Type B pancreatic cell (in vitro differentiated cells): ENCODE results near the gene SELPLG. TPM values are rescaled to one million over a fixed set of nuclear protein-coding genes. Genes with fewer than 3 reads are reported as not detected.

Source experiments
- DNase-seq: peaks from one replicate; pipeline ENCODE4 v3.0.0; 2021; ENCODE audit warnings: mixed read lengths; ENCODE audit not compliant: unreplicated experiment; ENCODE audit errors: extremely low spot score
- H3K27ac Mint-ChIP-seq: 2 replicates; pipeline ENCODE4 v1.8.0; 2021; ENCODE audit warnings: mild to moderate bottlenecking, mixed read lengths
- H3K27me3 Mint-ChIP-seq: 2 replicates; pipeline ENCODE4 v1.8.0; 2021; ENCODE audit warnings: mixed read lengths
- H3K36me3 Mint-ChIP-seq: 2 replicates; pipeline ENCODE4 v1.8.0; 2021; ENCODE audit warnings: mixed read lengths
- H3K4me1 Mint-ChIP-seq: one replicate; pipeline ENCODE4 v1.8.0; 2021; ENCODE audit warnings: mixed read lengths; ENCODE audit not compliant: unreplicated experiment
- H3K4me3 Mint-ChIP-seq: 2 replicates; pipeline ENCODE4 v1.8.0; 2021; ENCODE audit warnings: mild to moderate bottlenecking, mixed read lengths
- H3K9me3 Mint-ChIP-seq: 2 replicates; pipeline ENCODE4 v1.8.0; 2021; ENCODE audit warnings: mixed read lengths
- CTCF ChIP-seq: fragments of 200-600 bp; sonication (generic); conservative IDR thresholded peaks from 2 replicates; pipeline ENCODE4 v1.5.0; 2021; ENCODE audit warnings: antibody characterized with exemption, mild to moderate bottlenecking
- total RNA-seq: library from RNA; stranded (reverse); gene quantifications from 2 replicates; pipeline ENCODE4 v1.2.1, GENCODE V29; 2021; ENCODE audit warnings: low replicate concordance

Gene SELPLG
- total RNA-seq, 1 donor from 2014 or later: 0.48 TPM

DNA sequence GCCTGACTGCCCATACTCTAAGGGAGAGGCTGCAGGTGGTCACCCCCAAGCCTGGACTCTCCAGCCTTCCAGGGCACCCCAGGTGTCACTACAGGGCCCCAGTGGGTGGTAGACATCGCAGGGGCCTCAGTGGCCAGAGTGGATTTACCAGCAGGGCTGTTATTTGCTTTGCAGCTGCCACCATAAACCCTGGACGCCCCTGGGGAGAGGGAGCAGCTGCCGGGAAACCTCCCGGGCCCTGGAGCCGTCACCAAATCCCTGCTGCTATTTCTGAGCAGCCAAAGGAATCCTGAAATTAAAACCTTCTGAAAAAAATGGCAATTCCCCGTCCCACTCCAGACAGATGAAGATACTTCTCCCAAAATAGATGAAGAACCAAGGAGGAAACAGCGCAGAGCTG lies 49.7 kb downstream of the SELPLG start:
- no peak overlapping the region for H3K4me3 Mint-ChIP-seq
- no peak for TF ChIP-seq CTCF
- no peak for DNase-seq
- H3K9me3 Mint-ChIP-seq: peaks cover 3% of the 10 kb centered on the region
- peaks cover 18% of the 10 kb centered on the region for H3K4me1 Mint-ChIP-seq
- H3K27me3 Mint-ChIP-seq: no peaks in the 10 kb centered on the region
- H3K27ac Mint-ChIP-seq: no peak overlapping the region
- H3K36me3 Mint-ChIP-seq: no peaks in the 10 kb centered on the region

DNA sequence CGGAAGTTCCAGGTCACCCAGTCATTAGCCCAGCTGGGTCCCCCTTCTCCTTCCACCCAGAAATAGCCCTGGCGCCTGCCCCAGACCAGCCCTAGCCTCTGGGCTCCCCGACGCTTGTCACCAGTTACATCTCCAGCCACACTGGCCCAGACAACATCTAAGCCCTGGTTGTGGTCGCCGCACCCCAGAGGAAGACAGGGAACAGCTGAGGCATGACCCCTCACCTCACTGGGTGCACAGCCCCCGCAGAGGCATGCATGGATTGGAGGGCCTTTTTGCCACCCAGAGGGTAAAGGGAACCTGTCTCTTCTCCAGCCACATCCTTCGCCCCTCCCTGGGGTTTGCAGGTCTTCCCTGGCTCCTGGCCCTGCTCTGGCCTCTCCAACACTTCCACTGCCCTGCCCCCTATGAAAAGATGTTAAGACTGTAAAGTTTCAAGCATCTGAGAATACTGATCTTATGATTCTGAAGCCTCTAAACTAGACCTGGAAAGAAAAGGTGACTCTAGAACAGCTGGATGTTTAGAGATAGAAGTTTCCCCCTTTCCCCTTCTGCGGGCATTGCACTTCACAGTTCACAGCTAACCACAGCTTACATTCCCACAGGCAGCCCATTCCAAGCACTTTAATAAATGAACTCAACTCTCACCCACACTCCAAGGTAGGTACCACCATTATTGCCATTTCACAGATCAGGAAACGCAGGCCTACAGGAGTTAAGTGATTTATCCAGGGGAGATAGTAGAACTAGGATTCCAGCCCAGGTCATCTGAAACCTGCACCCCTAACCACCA lies 50.5 kb downstream of the SELPLG start:
- H3K9me3 Mint-ChIP-seq: peaks cover 5% of the 10 kb centered on the region
- H3K36me3 Mint-ChIP-seq: no peaks in the 10 kb centered on the region
- peaks cover 12% of the 10 kb centered on the region for H3K4me1 Mint-ChIP-seq
- no peaks in the 10 kb centered on the region for H3K27me3 Mint-ChIP-seq
- TF ChIP-seq CTCF: no peak
- H3K4me3 Mint-ChIP-seq: no peak overlapping the region
- no peak overlapping the region for H3K27ac Mint-ChIP-seq
- no peak for DNase-seq

GRCh38 chr12:108582509-108582908 lies 51.2 kb downstream of the SELPLG start:
- H3K27ac Mint-ChIP-seq: no peak overlapping the region
- no peak overlapping the region for H3K4me3 Mint-ChIP-seq
- no peak for TF ChIP-seq CTCF
- H3K9me3 Mint-ChIP-seq: peaks cover 5% of the 10 kb centered on the region
- no peaks in the 10 kb centered on the region for H3K27me3 Mint-ChIP-seq
- no peak for DNase-seq
- H3K4me1 Mint-ChIP-seq: peaks cover 12% of the 10 kb centered on the region
- no peaks in the 10 kb centered on the region for H3K36me3 Mint-ChIP-seq

DNA sequence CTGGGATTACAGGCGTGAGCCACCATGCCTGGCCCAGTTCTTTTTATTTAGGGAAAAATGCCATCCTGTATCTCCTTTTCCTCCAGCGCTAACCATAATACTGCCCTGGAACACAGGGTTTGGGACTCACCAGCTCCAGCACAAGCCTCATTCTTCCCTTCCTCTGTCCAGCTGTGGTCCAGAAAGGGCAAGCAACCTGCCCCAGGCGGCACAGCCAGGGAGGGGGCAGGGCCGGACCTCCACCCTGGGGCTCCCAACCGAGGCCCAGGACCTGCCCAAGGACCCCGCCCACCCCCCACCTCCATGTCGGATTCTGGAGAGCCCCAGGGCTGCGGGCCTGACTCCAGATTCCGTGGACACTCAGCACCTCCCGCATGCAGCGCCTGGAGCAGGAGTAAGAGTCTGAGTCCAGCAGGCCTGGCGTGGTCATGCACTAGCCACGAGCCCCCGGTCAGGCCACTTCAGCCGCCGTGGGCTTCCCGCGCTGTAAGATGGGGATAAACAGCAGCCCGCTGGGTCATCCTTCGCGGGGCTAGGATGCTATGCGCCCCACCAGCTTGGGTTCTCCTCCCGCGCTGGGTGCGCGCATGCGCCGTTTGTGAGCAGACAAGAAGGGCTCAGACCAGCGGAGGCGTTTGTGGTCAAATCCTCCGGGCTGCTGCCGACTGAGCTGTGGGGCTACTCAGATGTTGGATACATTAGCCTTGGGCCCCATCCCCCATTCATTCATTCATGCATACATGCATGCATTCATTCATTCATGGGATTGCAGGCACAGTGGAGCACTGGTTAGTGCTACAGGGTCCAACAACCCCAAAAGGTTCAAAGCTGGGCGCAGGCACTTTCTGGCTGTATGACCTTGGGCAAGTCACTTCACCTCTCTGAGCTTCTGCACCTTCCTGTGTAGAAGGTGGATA lies 52.1 kb downstream of the SELPLG start:
- no peaks in the 10 kb centered on the region for H3K27me3 Mint-ChIP-seq
- DNase-seq: no peak
- H3K4me3 Mint-ChIP-seq: no peak overlapping the region
- TF ChIP-seq CTCF: no peak
- H3K4me1 Mint-ChIP-seq: peaks cover 12% of the 10 kb centered on the region
- H3K36me3 Mint-ChIP-seq: no peaks in the 10 kb centered on the region
- H3K9me3 Mint-ChIP-seq: peaks cover 5% of the 10 kb centered on the region
- no peak overlapping the region for H3K27ac Mint-ChIP-seq

- Mint-ChIP-seq H3K9me3 (peaks cover 5% of the 10 kb centered on the region), H3K27me3 (no peaks in the 10 kb centered on the region), H3K4me3 (no peak overlapping the region), H3K36me3 (no peaks in the 10 kb centered on the region), H3K27ac (no peak overlapping the region), H3K4me1 (peaks cover 12% of the 10 kb centered on the region)
- no peak for DNase-seq
- no peak for TF ChIP-seq CTCF
Measured at GRCh38 chr12:108580531-108580930, 53.2 kb downstream of the SELPLG start.
